ENCODE data around the gene SPANXD. TPM values are rescaled to one million over a fixed set of nuclear protein-coding genes. Genes with fewer than 3 reads are reported as not detected.
"Not testable (repeated sequence)": the region's sequence is repeated elsewhere in the genome, so short reads cannot be mapped to it uniquely, and the experiment has no call there.

Gene SPANXD, protein sequence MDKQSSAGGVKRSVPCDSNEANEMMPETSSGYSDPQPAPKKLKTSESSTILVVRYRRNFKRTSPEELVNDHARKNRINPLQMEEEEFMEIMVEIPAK
- total RNA-seq (2021; ENCODE audit: unreplicated experiment) (not detected), Bru-seq, nascent RNA (not detected), BruChase-seq, experiment 1, labeled RNA remaining after a 6-hour chase (not detected), BruChase-seq, experiment 2, labeled RNA remaining after a 2-hour chase (not detected)
- not detected in 2 replicates for polyA plus RNA-seq (2012)
- long read RNA-seq, result 0 reads

DNA sequence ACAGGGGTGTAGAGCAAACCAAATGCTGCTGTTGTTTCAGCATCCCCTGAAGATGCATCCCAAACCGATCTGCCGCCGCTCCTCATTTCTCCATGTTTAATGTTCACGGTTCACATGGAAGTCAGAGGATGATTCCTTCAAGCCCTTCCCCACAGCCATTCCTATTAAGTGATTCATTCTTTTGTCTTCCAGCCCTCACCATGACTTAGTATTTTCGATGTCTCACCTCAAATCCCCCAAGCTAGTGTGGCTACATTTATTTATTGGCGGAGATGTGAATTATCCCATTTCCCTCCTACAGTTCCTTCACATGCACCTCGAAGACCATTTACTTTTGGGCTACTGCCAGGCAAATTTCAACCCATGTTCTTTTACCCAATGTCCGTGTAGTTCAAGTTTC lies at the start of gene SPANXD:
Gene SPANXD (minus strand): TSS at position 101 of the 400 bp plus-strand sequence. CDS start 334 bp downstream, outside the sequence.
- H3K9me3 ChIP-seq (ENCODE audit: control insufficient read depth in 1 of 2, insufficient read depth in 1 of 2, low read depth in 1 of 2, low read length in 2 of 2); H3K4me1 ChIP-seq (ENCODE audit: control insufficient read depth in 1 of 2, insufficient read depth in 2 of 2, low read length in 2 of 2); H4K20me1 ChIP-seq (ENCODE audit: insufficient read depth); intact Hi-C loops (cut with micrococcal nuclease); H3K9ac ChIP-seq (ENCODE audit: low read length); H3K79me2 ChIP-seq (ENCODE audit: insufficient read depth, low read length); ATAC-seq; H3K4me3 ChIP-seq (replicated peaks in 1 of 2; ENCODE audit: low read depth in 1 of 2, low read length in 2 of 2); RAD21 ChIA-PET (ENCODE audit: low non-redundant PET in 1 of 2, low total read pairs in 2 of 2, uncharacterized antibody in 2 of 2, unreplicated experiment in 2 of 2); BruUV-seq (replicated peaks); H3K4me2 ChIP-seq (ENCODE audit: low read length); POLR2A ChIA-PET; H3K27ac ChIP-seq (ENCODE audit: low read depth, low read length); CTCF ChIA-PET; H3K36me3 ChIP-seq (ENCODE audit: control insufficient read depth in 1 of 2, insufficient read depth in 2 of 2, low read length in 2 of 2); H3K9me2 ChIP-seq (ENCODE audit: insufficient read depth); DNase-seq (ENCODE audit: low read depth, low spot score); H2AFZ ChIP-seq (ENCODE audit: low read depth, low read length, poor library complexity, severe bottlenecking); H3K27me3 ChIP-seq (ENCODE audit: insufficient read depth, low read length): not testable (repeated sequence)

DNA sequence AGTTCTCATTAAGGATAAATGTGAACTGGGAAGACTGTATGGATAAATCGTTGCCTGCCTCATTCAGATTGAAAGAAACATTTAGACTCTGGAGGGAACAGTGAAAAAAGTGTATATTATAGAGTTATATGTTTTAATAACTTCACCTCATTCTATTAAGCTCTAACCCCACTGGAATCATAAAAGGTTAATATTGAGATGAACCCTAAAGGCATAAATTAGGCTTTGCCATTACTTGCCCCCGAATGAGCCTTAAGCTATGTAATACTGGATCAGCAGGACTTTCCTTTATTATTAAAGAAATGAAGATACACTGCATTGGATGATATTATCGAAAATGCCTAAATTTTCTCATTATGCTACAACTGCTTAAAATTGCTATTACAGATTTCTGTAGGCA lies 44.1 kb upstream of the SPANXD start:
- H3K27ac ChIP-seq (ENCODE audit: low read depth, low read length), result no peak overlapping the region
- no peaks in the 10 kb centered on the region for H3K9me2 ChIP-seq (ENCODE audit: insufficient read depth)
- no peaks in the 10 kb centered on the region for H4K20me1 ChIP-seq (ENCODE audit: insufficient read depth)
- H3K9me3 ChIP-seq (ENCODE audit: control insufficient read depth in 1 of 2, insufficient read depth in 1 of 2, low read depth in 1 of 2, low read length in 2 of 2), result no peaks in the 10 kb centered on the region
- no peaks in the 10 kb centered on the region for H3K27me3 ChIP-seq (ENCODE audit: insufficient read depth, low read length)
- H3K4me1 ChIP-seq (ENCODE audit: control insufficient read depth in 1 of 2, insufficient read depth in 2 of 2, low read length in 2 of 2), result no peaks in the 10 kb centered on the region
- POLR2A ChIA-PET, result no interaction called here
- intact Hi-C loops (cut with micrococcal nuclease), result no loop called here
- ATAC-seq, result no peak
- no TSS peak for BruUV-seq (replicated peaks)
- no peak for DNase-seq (ENCODE audit: low read depth, low spot score)
- RAD21 ChIA-PET (ENCODE audit: low non-redundant PET in 1 of 2, low total read pairs in 2 of 2, uncharacterized antibody in 2 of 2, unreplicated experiment in 2 of 2), result no interaction called here
- CTCF ChIA-PET, result no interaction called here
- H3K4me3 ChIP-seq (replicated peaks in 1 of 2; ENCODE audit: low read depth in 1 of 2, low read length in 2 of 2), result no peak overlapping the region
- H3K9ac ChIP-seq (ENCODE audit: low read length), result no peak overlapping the region
- TF ChIP-seq POLR2A (IDR thresholded peaks at IDR 0.05; ENCODE audit: borderline replicate concordance, extremely low read depth, insufficient read depth, insufficient read length), result no peak
- TF ChIP-seq EZH2phosphoT487 (IDR thresholded peaks at IDR 0.05; ENCODE audit: borderline replicate concordance), result no peak
- no peaks in the 10 kb centered on the region for H3K79me2 ChIP-seq (ENCODE audit: insufficient read depth, low read length)
- H3K36me3 ChIP-seq (ENCODE audit: control insufficient read depth in 1 of 2, insufficient read depth in 2 of 2, low read length in 2 of 2), result no peaks in the 10 kb centered on the region
- H3K4me2 ChIP-seq (ENCODE audit: low read length), result no peak overlapping the region
- no peak overlapping the region for H2AFZ ChIP-seq (ENCODE audit: low read depth, low read length, poor library complexity, severe bottlenecking)

DNA sequence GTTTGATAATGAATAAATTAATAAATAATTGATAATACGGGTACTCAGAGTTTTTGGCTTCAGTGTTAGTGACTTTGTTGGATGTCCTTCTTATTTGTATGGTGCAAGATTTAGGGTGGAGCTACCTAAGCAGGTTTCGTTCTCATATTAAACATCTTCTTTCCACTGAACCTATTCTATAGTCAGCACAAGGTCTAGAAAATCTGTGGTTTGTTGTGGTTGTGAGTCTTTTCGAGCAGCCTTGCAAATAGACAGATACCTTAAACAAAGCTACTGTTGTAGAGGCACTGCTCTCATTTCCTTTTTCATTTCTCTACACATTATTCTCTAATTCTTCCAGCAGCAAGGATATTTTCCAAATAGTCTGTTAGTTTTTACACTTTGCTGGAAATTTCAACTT lies 38.1 kb upstream of the SPANXD start:
- BruUV-seq (replicated peaks), result no TSS peak
- no peaks in the 10 kb centered on the region for H3K27me3 ChIP-seq (ENCODE audit: insufficient read depth, low read length)
- TF ChIP-seq POLR2A (IDR thresholded peaks at IDR 0.05; ENCODE audit: borderline replicate concordance, extremely low read depth, insufficient read depth, insufficient read length), result no peak
- TF ChIP-seq, protein P1, sequence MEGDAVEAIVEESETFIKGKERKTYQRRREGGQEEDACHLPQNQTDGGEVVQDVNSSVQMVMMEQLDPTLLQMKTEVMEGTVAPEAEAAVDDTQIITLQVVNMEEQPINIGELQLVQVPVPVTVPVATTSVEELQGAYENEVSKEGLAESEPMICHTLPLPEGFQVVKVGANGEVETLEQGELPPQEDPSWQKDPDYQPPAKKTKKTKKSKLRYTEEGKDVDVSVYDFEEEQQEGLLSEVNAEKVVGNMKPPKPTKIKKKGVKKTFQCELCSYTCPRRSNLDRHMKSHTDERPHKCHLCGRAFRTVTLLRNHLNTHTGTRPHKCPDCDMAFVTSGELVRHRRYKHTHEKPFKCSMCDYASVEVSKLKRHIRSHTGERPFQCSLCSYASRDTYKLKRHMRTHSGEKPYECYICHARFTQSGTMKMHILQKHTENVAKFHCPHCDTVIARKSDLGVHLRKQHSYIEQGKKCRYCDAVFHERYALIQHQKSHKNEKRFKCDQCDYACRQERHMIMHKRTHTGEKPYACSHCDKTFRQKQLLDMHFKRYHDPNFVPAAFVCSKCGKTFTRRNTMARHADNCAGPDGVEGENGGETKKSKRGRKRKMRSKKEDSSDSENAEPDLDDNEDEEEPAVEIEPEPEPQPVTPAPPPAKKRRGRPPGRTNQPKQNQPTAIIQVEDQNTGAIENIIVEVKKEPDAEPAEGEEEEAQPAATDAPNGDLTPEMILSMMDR (IDR thresholded peaks at IDR 0.05 in 2 of 3, conservative IDR thresholded peaks at IDR 0.05 in 1 of 3; ENCODE audit: borderline replicate concordance in 1 of 3, insufficient read depth in 1 of 3, low read depth in 2 of 3, low read length in 2 of 3), result no peak
- no peak for TF ChIP-seq CBX3 (IDR thresholded peaks at IDR 0.05; ENCODE audit: low read depth)
- TF ChIP-seq YY1 (IDR thresholded peaks at IDR 0.05; ENCODE audit: extremely low read depth, insufficient replicate concordance, low read depth, low read length), result no peak
- no peak for TF ChIP-seq SRF (IDR thresholded peaks at IDR 0.05; ENCODE audit: low read depth)
- TF ChIP-seq CEBPB (IDR thresholded peaks at IDR 0.05; ENCODE audit: low read depth), result no peak
- no peak for TF ChIP-seq ZNF274 (IDR thresholded peaks at IDR 0.05; ENCODE audit: low read depth, low read length)
- no peak for TF ChIP-seq SIN3A (IDR thresholded peaks at IDR 0.05; ENCODE audit: low read depth)
- no peak for TF ChIP-seq ELF1 (IDR thresholded peaks at IDR 0.05; ENCODE audit: borderline replicate concordance, low read depth)
- TF ChIP-seq, protein P2, sequence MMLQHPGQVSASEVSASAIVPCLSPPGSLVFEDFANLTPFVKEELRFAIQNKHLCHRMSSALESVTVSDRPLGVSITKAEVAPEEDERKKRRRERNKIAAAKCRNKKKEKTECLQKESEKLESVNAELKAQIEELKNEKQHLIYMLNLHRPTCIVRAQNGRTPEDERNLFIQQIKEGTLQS (IDR thresholded peaks at IDR 0.05), result no peak

More for the DNA sequence above, 38.1 kb upstream of the SPANXD start:
- Histone ChIP-seq H2AFZ (ENCODE audit: low read depth, low read length, poor library complexity, severe bottlenecking) (no peak overlapping the region), H3K79me2 (ENCODE audit: insufficient read depth, low read length) (no peaks in the 10 kb centered on the region), H3K9me2 (ENCODE audit: insufficient read depth) (no peaks in the 10 kb centered on the region), H3K9me3 (ENCODE audit: control insufficient read depth in 1 of 2, insufficient read depth in 1 of 2, low read depth in 1 of 2, low read length in 2 of 2) (no peaks in the 10 kb centered on the region), H3K27ac (ENCODE audit: low read depth, low read length) (no peak overlapping the region), H3K4me3 (replicated peaks in 1 of 2; ENCODE audit: low read depth in 1 of 2, low read length in 2 of 2) (no peak overlapping the region), H3K36me3 (ENCODE audit: control insufficient read depth in 1 of 2, insufficient read depth in 2 of 2, low read length in 2 of 2) (no peaks in the 10 kb centered on the region), H3K9ac (ENCODE audit: low read length) (no peak overlapping the region), H4K20me1 (ENCODE audit: insufficient read depth) (no peaks in the 10 kb centered on the region), H3K4me1 (ENCODE audit: control insufficient read depth in 1 of 2, insufficient read depth in 2 of 2, low read length in 2 of 2) (no peaks in the 10 kb centered on the region), H3K4me2 (ENCODE audit: low read length) (no peak overlapping the region)
- CTCF ChIA-PET, result no interaction called here
- intact Hi-C loops (cut with micrococcal nuclease), result no loop called here
- ATAC-seq (no peak), DNase-seq (ENCODE audit: low read depth, low spot score) (no peak)
- RAD21 ChIA-PET (ENCODE audit: low non-redundant PET in 1 of 2, low total read pairs in 2 of 2, uncharacterized antibody in 2 of 2, unreplicated experiment in 2 of 2), result no interaction called here
- POLR2A ChIA-PET, result no interaction called here
